ENCODE data around the gene KIRREL3.

Gene KIRREL3

GRCh38 chr11:126467471-126467870, 533.1 kb downstream of the KIRREL3 start:
- no peak for DNase-seq (ENCODE audit: low read depth)
- no peak for TF ChIP-seq CTCF (conservative IDR thresholded peaks at IDR 0.05; ENCODE audit: control insufficient read depth, insufficient read depth, low read depth, low read length)
- H3K4me3 ChIP-seq (ENCODE audit: control insufficient read depth, low read depth, low read length), result no peak overlapping the region

GRCh38 chr11:126467046-126467370, 533.6 kb downstream of the KIRREL3 start:
- no peak for TF ChIP-seq CTCF (conservative IDR thresholded peaks at IDR 0.05; ENCODE audit: control insufficient read depth, insufficient read depth, low read depth, low read length)
- no peak overlapping the region for H3K4me3 ChIP-seq (ENCODE audit: control insufficient read depth, low read depth, low read length)
- DNase-seq (ENCODE audit: low read depth), result no peak

GRCh38 chr11:126466236-126467045, 534.1 kb downstream of the KIRREL3 start:
- TF ChIP-seq CTCF (conservative IDR thresholded peaks at IDR 0.05; ENCODE audit: control insufficient read depth, insufficient read depth, low read depth, low read length), result no peak
- no peak for DNase-seq (ENCODE audit: low read depth)
- H3K4me3 ChIP-seq (ENCODE audit: control insufficient read depth, low read depth, low read length), result no peak overlapping the region

- no peak for TF ChIP-seq CTCF (conservative IDR thresholded peaks at IDR 0.05; ENCODE audit: control insufficient read depth, insufficient read depth, low read depth, low read length)
- H3K4me3 ChIP-seq (ENCODE audit: control insufficient read depth, low read depth, low read length), result no peak overlapping the region
- DNase-seq (ENCODE audit: low read depth), result no peak
These were observed 534.9 kb downstream of the KIRREL3 start for GRCh38 chr11:126465573-126466188.

- no peak for TF ChIP-seq CTCF (conservative IDR thresholded peaks at IDR 0.05; ENCODE audit: control insufficient read depth, insufficient read depth, low read depth, low read length)
- DNase-seq (ENCODE audit: low read depth), result no peak
- no peak overlapping the region for H3K4me3 ChIP-seq (ENCODE audit: control insufficient read depth, low read depth, low read length)
These were observed 535.8 kb downstream of the KIRREL3 start for GRCh38 chr11:126464796-126465195.

- no peak for DNase-seq (ENCODE audit: low read depth)
- no peak overlapping the region for H3K4me3 ChIP-seq (ENCODE audit: control insufficient read depth, low read depth, low read length)
- TF ChIP-seq CTCF (conservative IDR thresholded peaks at IDR 0.05; ENCODE audit: control insufficient read depth, insufficient read depth, low read depth, low read length), result no peak
These were observed 538.1 kb downstream of the KIRREL3 start for GRCh38 chr11:126462422-126462821.
